Activated naive CD4-positive, alpha-beta T cell treated with anti-CD3 and anti-CD28 coated beads, Interleukin-2, amount 50 U/mL, for 16 hours (primary cell): Measurements from ENCODE around the gene TC2N.
"Not testable (repeated sequence)": the region's sequence is repeated elsewhere in the genome, so short reads cannot be mapped to it uniquely, and the experiment has no call there.

Experiments used
- DNase-seq: peaks from one replicate; pipeline ENCODE4 v3.0.0-alpha.2; 2020

The TC2N gene

GRCh38 chr14:91867316-91867988 is at the start of gene TC2N:
TC2N (minus strand) TSS chr14:91867536; CDS start chr14:91813769, 53,767 bp downstream.
- DNase-seq = peak; percentile 29

DNA sequence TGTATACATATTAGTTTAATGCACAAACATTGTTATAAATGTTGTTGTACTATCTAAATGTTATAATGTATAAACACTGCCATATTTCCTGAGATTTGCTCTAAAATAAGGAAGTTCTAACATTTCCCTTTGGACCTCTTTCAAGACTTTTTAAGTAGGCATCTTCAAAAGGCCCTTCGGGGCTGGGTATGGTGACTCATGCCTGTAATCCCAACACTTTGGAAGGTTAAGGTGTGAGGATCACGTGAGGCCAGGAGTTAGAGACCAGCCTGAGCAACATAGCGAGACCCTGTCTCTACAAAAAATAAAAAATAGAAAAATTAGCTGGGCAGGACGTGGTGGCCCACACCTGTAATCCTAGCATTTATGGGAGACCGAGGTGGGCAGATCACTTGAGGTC is 44.7 kb upstream of the TC2N start:
- no peak for DNase-seq

DNA sequence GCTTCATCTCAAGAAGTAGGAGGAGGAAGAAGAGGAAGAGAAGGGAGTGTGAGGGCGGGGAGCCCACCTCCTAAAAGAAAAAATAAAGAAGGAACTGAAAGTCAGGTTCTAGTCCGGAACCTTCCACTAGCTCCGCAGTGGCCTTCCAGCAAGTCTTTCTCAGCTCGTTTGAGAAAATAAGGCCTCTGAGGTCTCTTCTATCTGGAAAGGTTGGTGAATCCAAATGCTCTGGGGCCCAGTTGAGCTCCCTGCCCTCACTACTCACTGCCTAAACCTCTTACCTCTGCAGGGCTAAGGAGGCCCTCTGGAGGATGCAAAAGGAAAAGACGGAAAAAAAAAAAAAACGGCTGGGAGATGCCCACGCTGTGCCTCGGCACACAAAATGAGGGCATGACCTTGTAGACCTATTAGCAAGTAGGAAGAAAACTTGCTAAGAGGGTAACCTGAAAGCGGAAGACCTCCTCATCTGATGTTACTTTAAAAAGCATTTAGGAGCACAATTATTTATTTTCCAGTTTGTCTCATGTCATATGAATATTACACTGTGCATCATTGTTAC is 44.2 kb upstream of the TC2N start:
- DNase-seq = peak; percentile 41

DNA sequence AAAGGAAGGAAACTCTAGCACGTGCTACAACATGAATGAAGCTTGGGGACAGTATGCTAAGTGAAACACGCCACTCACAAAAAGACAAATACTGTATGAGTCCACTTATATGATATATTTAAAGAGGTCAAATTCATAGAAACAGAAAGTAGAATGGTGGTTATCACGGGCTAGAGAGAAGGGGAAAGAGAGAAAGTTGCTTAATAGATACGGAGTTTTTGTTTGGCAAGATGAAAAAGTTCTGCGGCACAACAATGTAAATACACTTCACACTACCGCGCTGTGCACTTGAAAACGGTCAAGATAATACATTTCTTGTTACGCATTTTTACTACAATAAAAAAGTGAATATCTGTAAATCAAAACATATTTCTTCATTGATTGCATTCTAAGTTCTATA is 42.9 kb upstream of the TC2N start:
- DNase-seq = no peak

GRCh38 chr14:91906374-91906773 is 39.0 kb upstream of the TC2N start:
- no peak for DNase-seq

DNA sequence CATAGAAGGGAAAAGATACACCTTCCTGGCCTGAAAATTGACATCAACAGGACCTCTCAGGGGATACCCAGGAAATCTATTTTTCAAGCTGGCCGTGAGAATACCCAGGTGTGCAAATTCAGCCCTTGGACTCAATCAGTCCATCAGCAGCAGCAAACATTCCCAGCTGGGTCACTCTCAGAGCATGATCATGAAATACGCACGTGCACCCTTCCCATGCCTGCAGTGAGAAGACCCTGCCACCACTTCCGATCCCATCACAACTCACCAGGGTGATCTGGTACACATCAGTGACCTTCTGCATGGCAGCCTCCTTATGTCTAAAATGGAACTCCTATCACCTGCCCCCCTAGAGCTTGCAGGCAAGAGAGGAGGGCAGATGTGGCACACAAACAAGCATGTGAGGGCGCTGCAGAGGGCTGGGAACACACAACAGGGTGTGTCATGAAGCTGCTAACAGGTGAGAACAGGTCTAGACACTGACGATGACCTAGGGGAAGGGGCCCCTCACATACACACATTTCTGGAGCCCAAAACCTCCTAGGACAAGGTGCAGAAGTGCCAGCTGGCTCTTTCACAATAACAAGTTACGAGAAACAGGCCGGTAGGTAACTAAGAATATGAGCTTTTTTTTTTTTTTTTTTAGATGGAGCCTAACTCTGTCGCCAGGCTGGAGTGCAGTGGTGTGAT is 37.8 kb upstream of the TC2N start:
- no peak for DNase-seq

- DNase-seq = no peak
These were observed 37.1 kb upstream of the TC2N start for GRCh38 chr14:91904483-91904882.

DNA sequence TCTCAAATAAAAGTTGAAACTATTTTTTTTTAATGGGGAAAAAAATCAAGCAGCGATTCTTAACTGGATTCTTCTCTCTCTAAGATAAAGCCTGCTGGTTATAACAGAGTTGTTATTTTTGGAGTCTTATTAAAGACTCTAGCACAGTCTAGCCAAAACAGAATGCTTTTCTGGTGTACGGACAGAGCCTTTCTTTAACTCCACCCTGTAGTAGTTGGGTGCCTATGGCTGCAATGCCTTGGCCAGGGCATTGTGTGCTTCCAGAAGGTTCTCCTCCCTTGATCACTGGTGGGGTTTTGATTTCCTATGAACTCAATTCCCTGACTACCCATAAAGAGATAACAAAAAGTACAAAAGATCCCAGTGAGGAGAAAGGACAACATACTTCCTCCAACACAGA is 35.7 kb upstream of the TC2N start:
- DNase-seq = no peak

- no peak for DNase-seq
These were observed 35.0 kb upstream of the TC2N start for GRCh38 chr14:91902336-91902735.

DNA sequence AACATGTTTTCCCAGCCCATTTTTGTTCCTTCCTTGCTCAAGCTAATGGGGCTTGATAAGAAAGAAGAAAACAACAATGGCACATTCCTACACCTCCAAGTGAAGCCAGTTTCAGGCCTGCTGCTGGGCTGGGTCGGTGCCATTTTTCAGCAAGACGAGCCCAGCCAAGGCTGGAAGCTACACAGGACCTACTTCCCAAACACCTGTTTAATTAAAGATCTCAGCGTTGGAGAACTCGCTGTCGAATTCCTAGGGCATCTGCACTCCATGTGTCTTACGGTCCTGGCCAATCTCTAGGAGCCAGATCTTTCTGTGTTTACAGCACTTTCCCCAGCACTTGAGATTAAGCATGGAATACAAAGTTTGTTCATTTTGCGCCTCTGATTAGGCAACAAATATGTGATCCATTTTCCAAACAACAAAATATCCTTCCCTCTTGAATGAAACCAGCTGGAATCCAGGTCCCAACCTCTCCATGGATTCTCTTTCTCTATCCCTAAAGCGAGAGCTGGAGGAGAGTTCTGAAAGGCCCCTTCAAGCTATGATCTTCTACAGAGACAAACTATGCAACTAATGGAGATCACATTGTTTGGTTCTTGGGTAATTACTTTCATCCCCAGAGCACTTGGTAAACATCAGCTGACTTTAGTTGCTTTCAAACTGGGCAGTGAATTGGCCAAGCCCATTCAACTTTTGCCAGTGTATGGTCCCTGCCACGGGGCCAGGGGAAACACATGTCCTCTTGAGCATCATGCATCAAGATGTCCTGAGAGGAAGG is 34.3 kb upstream of the TC2N start:
- DNase-seq = no peak

DNA sequence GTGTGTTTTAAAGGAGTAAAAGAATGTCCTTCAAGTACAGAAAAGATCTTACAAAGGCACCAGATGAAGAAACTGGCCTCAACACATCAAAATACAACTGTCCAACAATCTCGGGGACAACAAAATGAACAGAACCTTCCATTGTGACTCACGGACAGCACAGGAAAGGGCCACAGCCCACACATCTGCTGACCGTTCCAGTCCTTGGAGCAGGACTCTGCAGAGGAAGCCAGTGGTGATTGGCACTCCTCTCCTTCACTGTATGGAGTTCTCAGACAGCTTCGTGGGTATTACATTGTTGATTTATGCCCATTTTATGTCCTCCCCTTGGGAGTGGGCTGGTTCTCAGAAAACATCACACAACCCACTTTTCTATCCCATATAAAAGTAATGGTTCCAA is 32.5 kb upstream of the TC2N start:
- no peak for DNase-seq

DNA sequence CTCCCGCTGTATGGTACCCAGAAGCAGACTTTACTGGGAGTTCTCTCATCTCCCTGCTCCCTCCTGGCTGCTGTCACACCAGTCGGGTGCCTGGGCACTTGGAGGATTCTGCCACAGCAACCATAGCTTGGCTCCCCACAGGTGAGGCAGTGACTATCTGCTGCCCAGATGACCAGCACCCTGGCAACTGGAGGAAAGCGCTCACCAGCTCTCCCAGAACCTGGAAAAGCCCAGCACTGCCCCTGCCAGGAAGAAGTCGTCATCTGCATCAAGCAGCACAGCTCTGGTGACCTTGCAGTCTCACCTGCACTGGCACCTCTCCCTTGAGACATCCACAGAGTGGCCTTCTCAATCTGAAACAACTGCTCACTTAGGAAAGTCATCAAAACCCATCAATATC is 31.9 kb upstream of the TC2N start:
- no peak for DNase-seq

- DNase-seq = no peak
These were observed 31.0 kb upstream of the TC2N start for GRCh38 chr14:91898372-91898771.

DNA sequence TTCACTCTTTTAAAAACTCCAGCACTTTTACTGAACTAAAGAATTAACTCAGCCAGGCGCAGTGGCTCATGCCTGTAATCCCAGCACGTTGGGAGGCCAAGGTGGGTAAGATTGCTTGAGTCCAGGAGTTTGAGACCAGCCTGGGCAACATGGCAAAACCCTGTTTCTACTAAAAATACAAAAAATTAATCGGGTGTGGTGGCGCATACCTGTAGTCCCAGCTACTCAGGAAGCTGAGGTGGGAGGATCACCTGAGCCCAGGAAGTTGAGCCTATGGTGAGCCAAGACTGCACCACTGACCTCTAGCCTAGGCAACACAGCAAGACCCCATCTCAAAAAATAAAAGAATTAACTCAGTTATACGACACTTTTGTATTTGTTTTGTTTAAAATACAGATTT is 30.4 kb upstream of the TC2N start:
- DNase-seq = not testable (repeated sequence)

DNA sequence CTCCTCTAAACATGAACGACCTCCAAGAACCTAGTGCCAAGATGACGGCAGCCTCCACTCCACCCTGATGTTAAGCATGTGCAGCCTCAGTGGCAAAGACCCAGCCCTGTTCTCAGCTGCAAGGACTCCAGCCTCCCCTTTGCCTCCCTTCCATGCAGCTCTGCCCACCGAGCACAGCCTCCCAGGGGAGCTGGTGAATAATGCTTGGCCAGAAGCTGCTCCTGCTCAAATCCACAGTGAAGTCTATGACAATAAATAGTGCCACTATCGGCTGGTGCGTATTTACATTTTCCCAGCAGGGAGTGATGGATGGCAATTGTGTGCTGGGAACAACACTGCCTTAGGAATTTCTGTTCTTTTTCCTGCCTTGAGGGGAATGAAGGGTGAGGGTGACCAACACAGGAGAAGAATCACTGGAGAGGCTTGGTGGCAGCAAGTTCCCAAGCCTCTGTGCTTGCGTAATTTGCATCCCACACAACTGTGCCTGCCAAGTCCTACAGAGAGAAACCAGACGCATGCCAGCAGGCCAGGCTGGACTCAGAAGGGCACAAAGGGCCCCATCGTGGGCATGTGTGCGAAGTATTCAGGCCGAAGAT is 29.9 kb upstream of the TC2N start:
- DNase-seq = no peak

DNA sequence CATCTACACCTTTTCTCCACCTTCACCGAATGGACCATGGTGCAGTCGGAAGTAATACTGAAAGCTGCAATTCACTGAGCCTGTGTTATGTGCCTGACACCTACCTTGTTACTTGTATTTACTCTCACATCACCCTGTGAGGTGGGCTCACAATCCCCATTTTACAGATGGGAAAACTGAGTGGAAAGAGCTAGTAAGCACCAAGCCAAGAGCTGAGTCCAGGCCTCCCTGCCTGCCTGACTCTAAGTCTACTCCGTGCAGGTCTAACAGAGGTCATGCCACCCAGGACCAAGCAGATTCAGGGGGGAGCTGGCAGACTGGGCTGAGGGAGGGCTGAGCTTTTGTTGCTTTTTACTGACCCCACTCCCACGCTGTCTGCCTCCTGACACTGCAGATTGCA is 29.1 kb upstream of the TC2N start:
- no peak for DNase-seq

- peak; percentile 38 for DNase-seq
These were observed 26.3 kb upstream of the TC2N start for GRCh38 chr14:91893669-91894068.

DNA sequence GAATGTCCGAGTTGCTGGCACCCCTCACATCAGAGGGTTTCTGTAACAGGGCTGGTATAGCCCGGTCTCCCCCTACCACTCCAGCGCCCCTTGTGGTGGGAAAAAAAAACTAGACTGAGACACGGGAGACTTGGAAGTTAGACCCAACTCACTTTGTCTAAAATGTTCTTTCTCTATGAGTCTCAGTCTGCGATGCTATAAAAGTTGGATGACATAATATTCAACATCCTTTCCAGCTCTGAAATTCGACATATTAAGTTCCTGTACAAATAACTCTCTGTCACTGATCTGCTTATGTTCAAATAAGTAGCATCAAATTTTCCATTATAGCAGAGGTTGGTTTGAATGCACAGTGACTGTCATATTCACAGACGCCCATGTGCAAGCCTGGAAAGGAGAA is 25.7 kb upstream of the TC2N start:
- DNase-seq = peak; percentile 30

- DNase-seq = no peak
These were observed 24.4 kb upstream of the TC2N start for GRCh38 chr14:91891721-91892220.

DNA sequence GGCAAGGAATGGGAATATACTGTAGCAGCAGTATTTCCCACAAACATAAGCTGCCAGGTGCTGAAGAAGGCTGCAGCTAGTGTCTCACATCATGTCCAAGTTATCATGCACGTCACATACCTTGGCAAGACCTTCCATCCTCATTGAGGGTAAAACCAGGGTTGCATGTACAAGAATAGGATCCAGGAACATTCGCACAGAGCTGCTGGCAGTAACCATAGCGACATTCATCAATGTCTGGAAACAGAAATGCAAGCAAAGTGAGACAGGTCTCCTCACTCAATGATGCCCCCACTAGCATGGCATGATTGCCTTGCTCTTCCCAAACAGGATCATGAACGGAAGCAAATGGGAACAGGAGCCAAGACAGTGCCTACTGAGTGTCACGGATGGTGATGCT is 23.8 kb upstream of the TC2N start:
- no peak for DNase-seq

GRCh38 chr14:91890291-91890749 is 23.0 kb upstream of the TC2N start:
- DNase-seq = no peak

GRCh38 chr14:91889477-91890211 is 22.3 kb upstream of the TC2N start:
- no peak for DNase-seq
